Limb (tissue), 2 donors: Measurements from ENCODE around the gene CALML3.
"Not testable (repeated sequence)": the region's sequence is repeated elsewhere in the genome, so short reads cannot be mapped to it uniquely, and the experiment has no call there.

Source experiments
- DNase-seq, 2 donors: peaks; one replicate each; pipeline ENCODE4 v3.0.0-alpha.2; 2016; ENCODE audit errors: extremely low spot score in 2 of 2

The CALML3 gene

DNA sequence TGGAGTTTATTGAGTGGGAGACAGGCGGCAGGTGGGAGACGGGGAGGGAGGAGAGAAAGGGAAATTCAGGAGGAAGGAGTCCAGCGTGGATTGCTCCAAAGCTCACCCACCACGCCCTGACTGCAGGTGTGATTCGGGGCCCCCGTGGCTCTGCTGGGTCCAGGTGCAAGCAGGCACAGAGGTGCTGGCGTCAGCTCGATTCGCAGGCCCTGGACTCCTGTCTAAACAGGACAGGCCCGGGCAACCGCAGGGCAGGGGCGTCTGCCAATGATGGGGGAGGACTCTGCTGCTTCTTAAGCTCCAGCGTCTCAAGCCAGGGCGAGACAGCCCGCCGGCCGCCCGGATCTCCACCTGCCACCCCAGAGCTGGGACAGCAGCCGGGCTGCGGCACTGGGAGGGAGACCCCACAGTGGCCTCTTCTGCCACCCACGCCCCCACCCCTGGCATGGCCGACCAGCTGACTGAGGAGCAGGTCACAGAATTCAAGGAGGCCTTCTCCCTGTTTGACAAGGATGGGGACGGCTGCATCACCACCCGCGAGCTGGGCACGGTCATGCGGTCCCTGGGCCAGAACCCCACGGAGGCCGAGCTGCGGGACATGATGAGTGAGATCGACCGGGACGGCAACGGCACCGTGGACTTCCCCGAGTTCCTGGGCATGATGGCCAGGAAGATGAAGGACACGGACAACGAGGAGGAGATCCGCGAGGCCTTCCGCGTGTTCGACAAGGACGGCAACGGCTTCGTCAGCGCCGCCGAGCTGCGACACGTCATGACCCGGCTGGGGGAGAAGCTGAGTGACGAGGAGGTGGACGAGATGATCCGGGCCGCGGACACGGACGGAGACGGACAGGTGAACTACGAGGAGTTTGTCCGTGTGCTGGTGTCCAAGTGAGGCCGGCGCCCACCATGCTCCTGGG lies at the start of gene CALML3:
CALML3 (plus strand) TSS at position 321 of the 920 bp plus-strand sequence; CDS start at position 446, 125 bp downstream.
- peak in 1 of 2 donors; percentile 27 for DNase-seq

- DNase-seq, result not testable (repeated sequence)
Observed at GRCh38 chr10:5475088-5475487, 49.7 kb upstream of the CALML3 start.

GRCh38 chr10:5475974-5476807 lies 48.6 kb upstream of the CALML3 start:
- not testable (repeated sequence) for DNase-seq

- DNase-seq, result peak in 1 of 2 donors; percentile 21
Observed at GRCh38 chr10:5476918-5477525, 47.7 kb upstream of the CALML3 start.

GRCh38 chr10:5477948-5478693 lies 46.6 kb upstream of the CALML3 start:
- no peak for DNase-seq

DNA sequence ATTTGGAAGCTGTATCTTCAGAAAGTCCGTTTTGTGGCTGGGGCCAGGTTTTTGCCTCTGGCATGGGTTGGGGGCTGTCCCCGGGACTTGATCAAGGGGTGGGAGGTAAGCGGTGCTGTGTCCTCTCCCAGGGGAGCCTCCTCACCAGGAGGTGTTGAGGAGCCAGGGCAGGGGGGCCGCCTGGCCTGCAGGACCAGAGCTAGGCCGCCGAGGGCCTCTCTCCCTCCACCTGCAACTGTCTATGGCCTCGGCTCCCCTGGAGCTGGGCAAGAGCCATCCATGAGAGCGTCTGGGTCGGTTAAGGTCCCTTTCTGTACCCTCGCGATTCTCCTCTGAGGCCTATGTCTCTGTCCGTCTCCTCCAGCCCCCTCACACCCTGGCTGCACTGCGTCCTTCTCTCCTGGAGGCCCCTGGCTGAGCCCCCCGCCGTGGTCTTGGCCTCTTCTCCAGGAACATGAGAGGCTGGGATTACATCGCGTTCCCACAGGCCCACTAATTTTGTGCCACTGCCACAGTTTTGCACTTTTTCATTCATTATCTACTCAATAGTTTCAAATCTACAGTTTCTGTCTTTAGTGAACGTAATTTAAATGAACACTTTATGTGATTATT lies 46.0 kb upstream of the CALML3 start:
- peak in 1 of 2 donors; percentile 39 for DNase-seq

- no peak for DNase-seq
Observed at GRCh38 chr10:5479481-5480161, 45.1 kb upstream of the CALML3 start.

- no peak for DNase-seq
Observed at GRCh38 chr10:5480162-5480941, 44.4 kb upstream of the CALML3 start.

DNA sequence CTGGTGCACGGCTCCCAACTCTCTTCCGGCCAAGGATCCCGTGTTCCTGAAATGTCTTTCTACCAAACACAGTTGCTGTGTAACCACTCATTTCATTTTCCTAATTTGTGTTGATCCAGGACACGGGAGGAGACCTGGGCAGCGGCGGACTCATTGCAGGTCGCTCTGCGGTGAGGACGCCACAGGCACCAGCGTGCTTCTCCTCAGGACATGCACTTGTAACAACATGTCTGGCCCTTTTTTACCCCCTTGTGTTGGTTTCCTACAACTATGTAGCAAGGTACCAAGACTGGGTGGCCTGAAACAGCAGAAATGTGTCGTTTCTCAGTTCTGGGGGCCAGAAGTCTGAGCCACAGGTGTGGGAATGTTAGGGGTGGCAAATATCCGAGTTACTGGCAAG lies 43.6 kb upstream of the CALML3 start:
- no peak for DNase-seq

GRCh38 chr10:5482016-5482415 lies 42.7 kb upstream of the CALML3 start:
- no peak for DNase-seq

DNA sequence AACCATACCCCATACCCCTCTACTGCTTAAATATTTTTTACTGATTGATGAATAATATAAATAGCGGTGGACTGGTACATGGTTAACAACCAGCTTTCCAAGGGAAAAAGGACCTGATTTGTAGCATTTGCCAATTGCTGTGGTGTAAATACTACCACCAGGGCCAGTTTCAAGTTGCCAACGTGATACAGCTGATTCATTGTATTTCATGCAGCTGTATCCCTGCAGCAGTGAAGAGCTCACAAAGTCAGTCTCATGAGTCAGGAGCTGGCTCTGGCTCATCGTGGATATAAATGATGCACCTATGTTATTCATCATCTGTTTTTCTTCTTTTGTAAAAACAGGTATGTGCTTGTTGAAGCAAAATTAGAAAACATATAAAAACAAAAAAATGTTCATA lies 40.6 kb upstream of the CALML3 start:
- DNase-seq, result no peak

GRCh38 chr10:5485290-5485689 lies 39.5 kb upstream of the CALML3 start:
- DNase-seq, result no peak

DNA sequence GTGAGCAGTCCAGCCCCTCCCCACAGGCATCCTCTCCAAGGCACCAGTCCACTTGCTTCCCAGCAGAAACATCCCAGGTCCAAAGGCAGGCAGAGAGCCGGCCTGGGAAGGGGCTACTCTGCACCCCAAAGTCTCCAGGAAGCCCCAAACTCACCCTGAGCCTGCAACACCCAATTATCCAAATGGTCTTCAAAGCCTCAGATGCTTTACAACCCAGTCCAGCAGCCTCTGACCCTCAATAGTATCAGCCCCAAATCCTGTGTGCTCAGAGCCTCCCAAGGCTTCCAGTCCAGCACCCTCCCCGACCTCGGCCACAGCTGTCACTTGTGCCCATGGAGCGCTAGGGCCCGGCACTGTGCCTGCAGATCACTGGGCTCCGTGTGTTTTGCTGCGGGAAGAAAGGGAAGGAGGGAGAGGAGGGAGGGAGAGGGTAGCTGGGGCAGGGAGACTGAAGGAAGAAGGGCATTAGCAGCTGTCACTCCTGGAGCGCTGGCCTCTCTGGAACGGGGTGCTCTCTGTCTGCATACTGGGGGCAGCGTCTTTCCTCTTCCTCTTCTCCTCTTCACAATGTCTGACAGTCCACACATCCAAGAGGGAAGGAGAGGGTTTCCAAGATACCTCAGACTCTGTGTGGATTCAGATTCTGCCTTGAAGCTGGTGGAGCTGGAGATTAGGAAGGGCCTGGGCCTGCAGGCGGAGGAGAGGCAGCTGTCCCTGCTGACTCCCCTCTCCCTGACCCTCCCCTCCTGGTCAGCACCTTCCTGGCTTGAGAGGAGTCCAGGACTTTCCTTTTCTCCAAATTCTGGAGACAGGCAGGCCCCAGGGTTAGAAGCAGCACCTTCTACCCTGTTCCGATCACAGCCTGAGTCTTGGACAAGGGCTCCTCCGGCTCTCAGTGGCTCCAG lies 38.6 kb upstream of the CALML3 start:
- DNase-seq, result no peak

DNA sequence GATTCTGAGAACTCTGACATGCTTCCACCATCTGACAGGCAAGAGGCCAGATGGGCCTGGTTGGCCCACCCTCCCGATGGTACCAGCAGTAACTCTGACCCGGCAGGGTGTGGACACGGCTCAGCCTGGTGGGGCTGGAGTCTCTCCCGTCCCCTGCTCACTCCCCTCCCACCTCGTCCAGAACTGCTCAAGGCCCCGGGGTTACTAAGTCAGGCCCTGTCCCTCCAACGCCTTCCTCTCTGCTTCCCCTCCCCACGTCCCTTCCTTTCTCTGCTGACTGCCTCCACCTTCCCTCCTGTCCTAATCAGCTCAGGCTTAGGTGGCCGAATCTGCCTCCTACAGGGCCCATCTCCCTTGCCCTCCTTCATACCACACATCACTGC lies 37.9 kb upstream of the CALML3 start:
- no peak for DNase-seq

GRCh38 chr10:5488272-5489161 lies 36.2 kb upstream of the CALML3 start:
- no peak for DNase-seq

DNA sequence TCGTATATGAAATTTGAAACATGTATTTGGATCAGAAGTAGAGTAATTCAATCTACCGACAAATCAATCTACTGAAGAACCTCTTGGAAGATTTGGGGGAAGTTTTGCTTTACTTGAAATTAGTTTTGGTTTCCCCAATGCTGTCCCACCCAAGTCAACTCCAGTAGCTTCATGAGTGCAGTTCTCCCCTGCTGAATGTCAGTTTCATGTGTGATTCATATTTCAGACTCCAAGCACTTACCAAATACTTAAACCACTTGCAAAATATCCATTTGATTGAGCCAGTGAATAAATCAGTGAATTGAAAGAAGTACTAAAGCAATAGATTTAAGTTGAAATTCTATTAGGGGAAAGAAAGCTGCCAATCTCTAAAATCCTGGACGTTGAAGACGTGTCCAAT lies 34.7 kb upstream of the CALML3 start:
- DNase-seq, result no peak
